Osteoblast (primary cell): ENCODE results near the gene PPP2R5A. TPM values are rescaled to one million over a fixed set of nuclear protein-coding genes. Genes with fewer than 3 reads are reported as not detected.

Experiments
- DNase-seq: peaks from one replicate; pipeline ENCODE4 v3.0.0; 2011; ENCODE audit warnings: low spot score, mixed read lengths; ENCODE audit not compliant: insufficient read length; ENCODE audit errors: missing footprints
- H2AFZ ChIP-seq: 2 replicates; pipeline ENCODE4 v1.6.0; 2011; ENCODE audit warnings: mild to moderate bottlenecking, low read length
- H3K27ac ChIP-seq: 2 replicates; pipeline ENCODE4 v1.5.1; 2011; ENCODE audit warnings: mild to moderate bottlenecking, low read depth, low read length, moderate library complexity
- H3K27me3 ChIP-seq: 2 replicates; pipeline ENCODE4 v1.6.0; 2012; ENCODE audit warnings: mild to moderate bottlenecking, control low read depth, inconsistent platforms, low read length, moderate library complexity; ENCODE audit not compliant: insufficient read depth
- H3K36me3 ChIP-seq: 2 replicates; pipeline ENCODE4 v1.5.1; 2011; ENCODE audit warnings: mild to moderate bottlenecking, low read length, control low read depth, moderate library complexity; ENCODE audit not compliant: insufficient read depth
- H3K4me1 ChIP-seq: 2 replicates; pipeline ENCODE4 v1.5.1; 2011; ENCODE audit warnings: mild to moderate bottlenecking, low read length, control low read depth, moderate library complexity; ENCODE audit not compliant: insufficient read depth
- H3K4me2 ChIP-seq: 2 replicates; pipeline ENCODE4 v1.6.0; 2011; ENCODE audit warnings: mild to moderate bottlenecking, low read length; ENCODE audit not compliant: insufficient read depth
- H3K4me3 ChIP-seq: fragments of 200-600 bp; sonication (generic); 3 replicates; pipeline ENCODE4 v1.5.1; 2012; ENCODE audit warnings: mild to moderate bottlenecking, low read length, inconsistent platforms; ENCODE audit not compliant: insufficient read depth
- H3K79me2 ChIP-seq: 2 replicates; pipeline ENCODE4 v1.6.0; 2012; ENCODE audit warnings: mild to moderate bottlenecking, low read length, control low read depth, inconsistent platforms; ENCODE audit not compliant: insufficient read depth
- H3K9me3 ChIP-seq: 2 replicates; pipeline ENCODE4 v1.5.1; 2011; ENCODE audit warnings: low read depth, low read length, control low read depth
- H4K20me1 ChIP-seq: 2 replicates; pipeline ENCODE4 v1.6.0; 2012; ENCODE audit warnings: mild to moderate bottlenecking, low read length, control low read depth; ENCODE audit not compliant: insufficient read depth
- CTCF ChIP-seq: IDR thresholded peaks from 2 replicates; pipeline ENCODE4 v1.5.1; 2011; ENCODE audit warnings: mild to moderate bottlenecking, low read depth, low read length, moderate library complexity; ENCODE audit errors: extremely low read depth
- total RNA-seq: library from RNA; depleted of rRNA; stranded (reverse); fragments of >200 nt; gene quantifications from 2 replicates; pipeline ENCODE4 v1.2.3, GENCODE V29; 2012

Gene PPP2R5A
- total RNA-seq, 1 donor, result 21.4 TPM

GRCh38 chr1:212242288-212242984, 42.8 kb upstream of the PPP2R5A start:
- peak overlapping the region; percentile 92 for H2AFZ ChIP-seq

GRCh38 chr1:212242985-212243308, 42.3 kb upstream of the PPP2R5A start:
- Histone ChIP-seq H3K36me3 (no peaks in the 10 kb centered on the region), H2AFZ (peak overlapping the region; percentile 92), H3K4me3 (no peak overlapping the region), H3K79me2 (no peaks in the 10 kb centered on the region), H3K27ac (no peak overlapping the region), H4K20me1 (no peaks in the 10 kb centered on the region), H3K9me3 (no peaks in the 10 kb centered on the region), H3K27me3 (no peaks in the 10 kb centered on the region), H3K4me1 (peaks cover 15% of the 10 kb centered on the region), H3K4me2 (no peak overlapping the region)
- TF ChIP-seq CTCF, result no peak
- DNase-seq, result peak; percentile 43

More at GRCh38 chr1:212242288-212242984, 42.8 kb upstream of the PPP2R5A start:
- H3K4me2 ChIP-seq, result peak overlapping the region; percentile 51
- peak; percentile 55 for DNase-seq
- H3K27ac ChIP-seq, result no peak overlapping the region
- no peaks in the 10 kb centered on the region for H3K27me3 ChIP-seq
- TF ChIP-seq CTCF, result no peak
- peaks cover 10% of the 10 kb centered on the region for H3K4me1 ChIP-seq
- no peaks in the 10 kb centered on the region for H3K9me3 ChIP-seq
- H4K20me1 ChIP-seq, result no peaks in the 10 kb centered on the region
- no peaks in the 10 kb centered on the region for H3K36me3 ChIP-seq
- H3K4me3 ChIP-seq, result peak overlapping the region; percentile 34
- H3K79me2 ChIP-seq, result no peaks in the 10 kb centered on the region

GRCh38 chr1:212244441-212244840, 40.8 kb upstream of the PPP2R5A start:
- Histone ChIP-seq H3K4me2 (no peak overlapping the region), H3K79me2 (no peaks in the 10 kb centered on the region), H3K4me1 (peaks cover 15% of the 10 kb centered on the region), H2AFZ (no peak overlapping the region), H3K27ac (no peak overlapping the region), H3K9me3 (no peaks in the 10 kb centered on the region), H4K20me1 (no peaks in the 10 kb centered on the region), H3K27me3 (no peaks in the 10 kb centered on the region), H3K4me3 (no peak overlapping the region), H3K36me3 (no peaks in the 10 kb centered on the region)
- TF ChIP-seq CTCF, result no peak
- no peak for DNase-seq

GRCh38 chr1:212247179-212247721, 38.0 kb upstream of the PPP2R5A start:
- no peak overlapping the region for H3K27ac ChIP-seq
- no peaks in the 10 kb centered on the region for H3K27me3 ChIP-seq
- peak overlapping the region; percentile 67 for H3K4me2 ChIP-seq
- H4K20me1 ChIP-seq, result no peaks in the 10 kb centered on the region
- H2AFZ ChIP-seq, result peak overlapping the region; percentile 49
- TF ChIP-seq CTCF, result no peak
- H3K79me2 ChIP-seq, result no peaks in the 10 kb centered on the region
- no peaks in the 10 kb centered on the region for H3K36me3 ChIP-seq
- H3K4me1 ChIP-seq, result peaks cover 10% of the 10 kb centered on the region
- H3K4me3 ChIP-seq, result peak overlapping the region; percentile 55
- peak; percentile 89 for DNase-seq
- H3K9me3 ChIP-seq, result no peaks in the 10 kb centered on the region
